ENCODE results near the gene SLFN13.

DNA sequence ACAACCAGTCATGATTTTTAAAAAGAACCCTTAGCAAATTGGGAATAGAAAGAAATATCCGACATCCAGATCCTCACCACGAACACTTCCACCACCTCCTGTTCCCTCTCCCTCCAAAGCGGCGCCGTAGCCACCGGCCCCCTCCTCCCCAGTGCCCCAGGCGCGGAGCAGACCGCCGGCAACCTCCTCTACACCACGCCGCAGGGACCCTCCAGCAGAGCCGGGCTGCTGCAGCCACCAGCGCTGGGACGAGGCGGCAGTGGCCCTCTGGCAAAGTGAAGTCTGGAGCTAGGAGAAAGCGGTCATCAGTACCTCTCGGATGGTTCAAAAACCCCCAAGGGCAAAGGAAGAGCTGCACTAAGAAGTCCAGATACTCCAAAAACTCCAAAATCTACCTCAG, 41.4 kb upstream of the SLFN13 start:
- no peak for TF ChIP-seq RARB (CRISPR knock-in tag; IDR thresholded peaks at IDR 0.05)
- no peak for TF ChIP-seq ZFP3 (CRISPR knock-in tag; IDR thresholded peaks at IDR 0.05)
- TF ChIP-seq ESRRG (CRISPR knock-in tag; IDR thresholded peaks at IDR 0.05) = no peak
